Trophoblast cell (in vitro differentiated cells and primary cell): Measurements from ENCODE around the gene TTLL10.

ENCODE experiments used
- DNase-seq, 2 donors: peaks; one replicate each; pipeline ENCODE4 v3.0.0-alpha.2; 2016
- H2AFZ ChIP-seq: 2 replicates; pipeline ENCODE4 v1.6.1; 2013; ENCODE audit warnings: low read length, moderate library complexity, mild to moderate bottlenecking; ENCODE audit not compliant: insufficient read depth, poor library complexity
- H2AK5ac ChIP-seq: 2 replicates; pipeline ENCODE4 v1.6.1; 2013; ENCODE audit warnings: mild to moderate bottlenecking, low read length
- H2BK120ac ChIP-seq: 2 replicates; pipeline ENCODE4 v1.6.1; 2013; ENCODE audit warnings: low read length, mild to moderate bottlenecking, moderate library complexity; ENCODE audit not compliant: insufficient read depth, poor library complexity
- H2BK12ac ChIP-seq: 2 replicates; pipeline ENCODE4 v1.6.1; 2013; ENCODE audit warnings: mild to moderate bottlenecking, low read length, moderate library complexity
- H2BK5ac ChIP-seq: 2 replicates; pipeline ENCODE4 v1.6.1; 2013; ENCODE audit warnings: low read length, low read depth, moderate library complexity, mild to moderate bottlenecking; ENCODE audit not compliant: poor library complexity
- H3K14ac ChIP-seq: 2 replicates; pipeline ENCODE4 v1.6.1; 2013; ENCODE audit warnings: mild to moderate bottlenecking, low read length
- H3K18ac ChIP-seq: 2 replicates; pipeline ENCODE4 v1.6.1; 2013; ENCODE audit warnings: mild to moderate bottlenecking, low read length
- H3K23ac ChIP-seq: 2 replicates; pipeline ENCODE4 v1.6.1; 2013; ENCODE audit warnings: low read length
- H3K27ac ChIP-seq: 2 replicates; pipeline ENCODE4 v1.5.1; 2013; ENCODE audit warnings: low read depth, mild to moderate bottlenecking, inconsistent platforms, low read length, moderate library complexity
- H3K27me3 ChIP-seq: 2 replicates; pipeline ENCODE4 v1.6.1; 2013; ENCODE audit warnings: inconsistent platforms, mild to moderate bottlenecking, low read length, moderate library complexity; ENCODE audit not compliant: insufficient read depth
- H3K36me3 ChIP-seq, 2 experiments: 1 replicate in 1 of 2; 2 replicates in 1 of 2; pipeline ENCODE4 v1.6.1; 2013; ENCODE audit warnings: low read length in 2 of 2, mild to moderate bottlenecking in 2 of 2, moderate library complexity in 1 of 2; ENCODE audit not compliant: insufficient read depth in 2 of 2, control insufficient read depth in 1 of 2
- H3K4ac ChIP-seq: 2 replicates; pipeline ENCODE4 v1.6.1; 2013; ENCODE audit warnings: low read depth, mild to moderate bottlenecking, low read length, moderate library complexity
- H3K4me1 ChIP-seq, 2 experiments: 1 replicate in 1 of 2; 2 replicates in 1 of 2; pipeline ENCODE4 v1.6.1; 2013; ENCODE audit warnings: low read length in 2 of 2, mild to moderate bottlenecking in 2 of 2, moderate library complexity in 1 of 2; ENCODE audit not compliant: insufficient read depth in 2 of 2, control insufficient read depth in 1 of 2
- H3K4me2 ChIP-seq: 2 replicates; pipeline ENCODE4 v1.6.1; 2013; ENCODE audit warnings: inconsistent platforms, mild to moderate bottlenecking, low read length, moderate library complexity
- H3K4me3 ChIP-seq: 2 replicates; pipeline ENCODE4 v1.5.1; 2013; ENCODE audit warnings: mild to moderate bottlenecking, low read depth, low read length, inconsistent platforms
- H3K79me1 ChIP-seq: one replicate; pipeline ENCODE4 v1.6.1; 2013; ENCODE audit warnings: low read length
- H3K79me2 ChIP-seq: 2 replicates; pipeline ENCODE4 v1.6.1; 2013; ENCODE audit warnings: low read length, mild to moderate bottlenecking; ENCODE audit not compliant: control insufficient read depth, insufficient read depth, poor library complexity
- H3K9ac ChIP-seq: 2 replicates; pipeline ENCODE4 v1.6.1; 2013; ENCODE audit warnings: mild to moderate bottlenecking, low read length
- H3K9me3 ChIP-seq: 2 replicates; pipeline ENCODE4 v1.6.1; 2013; ENCODE audit warnings: low read depth, mild to moderate bottlenecking, control low read depth, inconsistent platforms, low read length; ENCODE audit not compliant: insufficient read depth
- H4K12ac ChIP-seq: 2 replicates; pipeline ENCODE4 v1.6.1; 2013; ENCODE audit warnings: low read depth, mild to moderate bottlenecking, low read length, moderate library complexity
- H4K8ac ChIP-seq: 2 replicates; pipeline ENCODE4 v1.6.1; 2013; ENCODE audit warnings: low read depth, mild to moderate bottlenecking, low read length, moderate library complexity
- H4K91ac ChIP-seq: one replicate; pipeline ENCODE4 v1.6.1; 2013; ENCODE audit warnings: low read depth, mild to moderate bottlenecking, low read length, moderate library complexity
- WGBS: extraction: QIAGEN DNeasy Blood & Tissue Kit; methylation state at CpG from one replicate; pipeline ENCODE4 v1.1.7; 2013; ENCODE audit warnings: missing lambda C conversion rate; ENCODE audit not compliant: insufficient read length, insufficient coverage; ENCODE audit errors: extremely low coverage; 5-methylcytosine and 5-hydroxymethylcytosine counted together

The TTLL10 gene

DNA sequence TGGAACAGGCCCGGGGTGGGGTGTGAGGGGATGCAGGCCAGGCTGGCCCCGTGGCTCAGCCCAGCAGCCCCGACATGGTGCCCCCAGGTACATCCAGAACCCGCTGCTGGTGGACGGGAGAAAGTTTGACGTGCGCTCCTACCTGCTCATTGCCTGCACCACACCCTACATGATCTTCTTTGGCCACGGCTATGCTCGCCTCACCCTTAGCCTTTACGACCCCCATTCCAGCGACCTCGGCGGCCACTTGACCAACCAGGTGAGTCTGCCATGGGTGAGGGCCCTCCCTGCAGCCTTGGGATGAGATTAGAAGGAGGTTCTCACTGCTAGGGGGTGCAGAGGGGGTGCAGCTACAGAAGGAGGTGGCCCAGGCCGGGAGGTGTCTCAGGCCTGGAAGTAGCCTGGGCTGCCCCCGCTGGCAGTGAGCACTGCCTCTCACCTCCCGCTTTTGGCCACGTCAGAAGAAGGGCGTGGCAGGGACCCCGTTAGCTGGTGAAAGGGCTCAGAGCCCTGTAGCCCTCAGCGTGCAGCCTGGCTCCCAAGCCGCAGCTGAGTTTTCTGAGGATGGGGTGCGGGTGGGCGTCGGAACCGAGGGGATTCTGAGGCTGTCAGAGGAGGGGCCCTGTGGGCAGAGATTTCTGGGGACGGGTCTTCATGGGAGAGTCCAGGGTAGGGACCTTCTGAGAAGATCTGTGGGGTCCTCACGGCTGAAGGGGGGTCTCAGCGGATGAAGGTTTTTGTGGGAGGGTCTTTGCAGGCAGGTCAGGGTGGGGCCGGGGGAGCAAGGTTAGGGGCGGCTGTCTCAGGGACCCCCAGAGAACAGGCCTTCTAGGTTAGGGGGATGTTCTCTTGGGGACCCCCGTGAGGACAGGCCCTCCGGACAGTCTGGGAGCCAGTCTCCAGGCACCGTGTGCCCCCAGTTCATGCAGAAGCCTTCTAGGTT lies 10.4 kb downstream of the TTLL10 start:
- Histone ChIP-seq H3K4ac (no peak overlapping the region), H3K23ac (no peak overlapping the region), H3K27ac (no peak overlapping the region), H2AK5ac (no peak overlapping the region), H3K4me2 (no peak overlapping the region), H3K14ac (no peak overlapping the region), H3K79me2 (no peaks in the 10 kb centered on the region), H3K9me3 (peaks cover 8% of the 10 kb centered on the region), H2BK12ac (no peak overlapping the region), H3K79me1 (no peaks in the 10 kb centered on the region), H3K36me3 (no peaks in the 10 kb centered on the region), H3K18ac (no peak overlapping the region), H2BK120ac (no peak overlapping the region), H2AFZ (no peak overlapping the region), H4K12ac (no peak overlapping the region), H2BK5ac (no peak overlapping the region), H3K4me3 (no peak overlapping the region), H4K91ac (no peak overlapping the region), H3K9ac (no peak overlapping the region), H3K27me3 (no peaks in the 10 kb centered on the region), H3K4me1 (no peaks in the 10 kb centered on the region), H4K8ac (no peak overlapping the region)
- DNase-seq, result no peak
- WGBS, result no CpG with 5 or more reads among the region's 33 CpGs

DNA sequence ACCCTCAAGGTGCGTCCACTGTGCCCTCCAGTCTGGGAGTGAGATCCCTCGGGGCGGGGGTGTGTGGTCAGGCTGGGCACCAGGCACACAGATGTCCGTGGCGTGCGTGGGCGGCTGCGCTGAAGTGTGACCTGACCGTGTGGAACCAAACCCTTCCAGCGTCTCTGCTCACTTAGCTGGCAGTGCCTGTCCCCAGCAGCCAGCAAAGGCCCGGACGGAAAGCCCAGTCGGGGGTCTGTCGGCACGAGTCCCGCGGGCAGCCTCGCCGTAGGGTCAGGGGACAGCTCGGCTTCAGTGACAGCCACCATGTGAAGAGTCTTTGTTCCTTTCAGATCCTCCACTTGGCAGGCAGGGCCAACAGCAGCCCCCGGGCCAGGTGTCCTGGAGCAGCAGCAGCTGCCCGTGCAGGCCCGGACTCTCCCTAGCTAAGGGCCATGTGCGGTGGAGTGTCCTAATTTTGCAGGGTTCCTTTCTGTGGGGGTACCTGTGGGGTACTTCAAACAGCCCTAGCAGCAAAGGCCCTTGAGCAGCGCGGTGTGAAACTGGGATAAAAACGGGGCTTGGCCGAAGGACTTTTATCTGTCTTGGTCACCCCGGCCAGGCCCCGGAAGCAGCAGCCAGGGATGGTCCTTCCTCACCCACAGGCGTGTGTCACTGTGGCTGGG lies 11.6 kb downstream of the TTLL10 start:
- no peak overlapping the region for H3K4me3 ChIP-seq
- H3K23ac ChIP-seq, result no peak overlapping the region
- no peaks in the 10 kb centered on the region for H3K79me1 ChIP-seq
- WGBS, result no CpG with 5 or more reads among the region's 31 CpGs
- no peak overlapping the region for H2AK5ac ChIP-seq
- H3K14ac ChIP-seq, result no peak overlapping the region
- no peak overlapping the region for H2BK12ac ChIP-seq
- H4K91ac ChIP-seq, result no peak overlapping the region
- no peak overlapping the region for H3K4me2 ChIP-seq
- peaks cover 5% of the 10 kb centered on the region for H3K9me3 ChIP-seq
- H3K36me3 ChIP-seq, result no peaks in the 10 kb centered on the region
- H3K27me3 ChIP-seq, result no peaks in the 10 kb centered on the region
- H3K9ac ChIP-seq, result no peak overlapping the region
- no peak overlapping the region for H2AFZ ChIP-seq
- H3K4me1 ChIP-seq, result no peaks in the 10 kb centered on the region
- no peak for DNase-seq
- H4K12ac ChIP-seq, result no peak overlapping the region
- H3K18ac ChIP-seq, result no peak overlapping the region
- no peak overlapping the region for H4K8ac ChIP-seq
- H2BK120ac ChIP-seq, result no peak overlapping the region
- no peak overlapping the region for H3K4ac ChIP-seq
- no peak overlapping the region for H2BK5ac ChIP-seq
- H3K79me2 ChIP-seq, result no peaks in the 10 kb centered on the region
- H3K27ac ChIP-seq, result no peak overlapping the region

DNA sequence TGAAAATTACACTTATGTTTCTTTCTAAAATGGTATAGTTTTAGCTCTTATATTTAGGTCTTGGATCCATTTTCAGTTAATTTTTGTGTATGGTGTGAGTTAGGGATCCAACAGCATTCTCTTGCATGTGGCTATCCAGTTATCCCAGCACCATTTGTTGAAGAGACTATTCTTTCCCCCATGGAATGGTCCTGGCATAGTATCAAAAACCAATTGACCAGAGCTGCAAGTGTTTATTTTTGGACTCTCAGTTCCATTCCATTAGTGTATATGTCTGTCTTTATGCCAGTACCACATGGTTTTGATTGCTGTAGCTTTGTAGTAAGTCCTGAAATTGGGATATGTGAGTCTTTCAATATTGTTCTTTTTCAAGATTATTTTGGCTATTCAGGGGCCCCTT lies 14.3 kb downstream of the TTLL10 start:
- Histone ChIP-seq H3K4ac (no peak overlapping the region), H3K4me1 (no peaks in the 10 kb centered on the region), H3K4me3 (no peak overlapping the region), H2AFZ (no peak overlapping the region), H3K18ac (no peak overlapping the region), H3K79me2 (no peaks in the 10 kb centered on the region), H3K27ac (no peak overlapping the region), H3K79me1 (no peaks in the 10 kb centered on the region), H3K36me3 (no peaks in the 10 kb centered on the region), H4K8ac (no peak overlapping the region), H3K23ac (no peak overlapping the region), H2BK12ac (no peak overlapping the region), H3K9ac (no peak overlapping the region), H2AK5ac (no peak overlapping the region), H4K91ac (no peak overlapping the region), H2BK120ac (no peak overlapping the region), H4K12ac (no peak overlapping the region), H3K14ac (no peak overlapping the region), H3K9me3 (peaks cover 9% of the 10 kb centered on the region), H2BK5ac (no peak overlapping the region), H3K4me2 (no peak overlapping the region), H3K27me3 (no peaks in the 10 kb centered on the region)
- no peak for DNase-seq

DNA sequence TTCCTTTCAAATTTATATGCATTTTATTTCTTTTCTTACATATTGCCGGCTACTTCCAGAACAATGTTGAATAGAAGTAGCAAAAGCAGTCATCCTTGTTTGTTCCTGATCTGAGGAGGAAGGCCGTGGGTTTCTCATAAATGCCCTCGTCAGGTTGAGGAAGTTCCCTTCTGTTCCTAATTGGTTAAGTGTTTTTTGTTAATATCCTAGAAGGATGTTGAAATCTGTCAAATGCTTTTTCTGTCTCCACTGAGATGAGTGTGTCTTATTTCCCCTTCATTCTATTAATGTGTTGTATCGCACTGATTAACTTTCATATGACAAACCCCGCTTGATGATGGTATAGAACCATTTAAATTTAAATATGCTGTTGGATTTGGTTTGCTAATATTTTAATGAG lies 15.4 kb downstream of the TTLL10 start:
- Histone ChIP-seq H4K12ac (no peak overlapping the region), H3K9me3 (peaks cover 10% of the 10 kb centered on the region), H3K79me2 (no peaks in the 10 kb centered on the region), H3K4ac (no peak overlapping the region), H2BK12ac (no peak overlapping the region), H2AK5ac (no peak overlapping the region), H3K27ac (no peak overlapping the region), H3K27me3 (no peaks in the 10 kb centered on the region), H3K79me1 (no peaks in the 10 kb centered on the region), H3K36me3 (no peaks in the 10 kb centered on the region), H3K4me1 (no peaks in the 10 kb centered on the region), H2BK120ac (no peak overlapping the region), H4K91ac (no peak overlapping the region), H2BK5ac (no peak overlapping the region), H2AFZ (no peak overlapping the region), H3K9ac (no peak overlapping the region), H3K4me3 (no peak overlapping the region), H4K8ac (no peak overlapping the region), H3K14ac (no peak overlapping the region), H3K23ac (no peak overlapping the region), H3K18ac (no peak overlapping the region), H3K4me2 (no peak overlapping the region)
- WGBS, result no CpG with 5 or more reads among the region's 5 CpGs
- DNase-seq, result no peak
